HG02571 (cell line): ENCODE measurements around the gene CWC22.
A peak's percentile ranks its signal among the peaks of the same experiment; 100 is the strongest.

ENCODE experiments used
- ATAC-seq: cut with Tn5 transposase; IDR thresholded peaks from one replicate; pipeline ENCODE4 v1.9.1; 2021; ENCODE audit warnings: mild to moderate bottlenecking, moderate library complexity; ENCODE audit not compliant: unreplicated experiment

Gene CWC22

DNA sequence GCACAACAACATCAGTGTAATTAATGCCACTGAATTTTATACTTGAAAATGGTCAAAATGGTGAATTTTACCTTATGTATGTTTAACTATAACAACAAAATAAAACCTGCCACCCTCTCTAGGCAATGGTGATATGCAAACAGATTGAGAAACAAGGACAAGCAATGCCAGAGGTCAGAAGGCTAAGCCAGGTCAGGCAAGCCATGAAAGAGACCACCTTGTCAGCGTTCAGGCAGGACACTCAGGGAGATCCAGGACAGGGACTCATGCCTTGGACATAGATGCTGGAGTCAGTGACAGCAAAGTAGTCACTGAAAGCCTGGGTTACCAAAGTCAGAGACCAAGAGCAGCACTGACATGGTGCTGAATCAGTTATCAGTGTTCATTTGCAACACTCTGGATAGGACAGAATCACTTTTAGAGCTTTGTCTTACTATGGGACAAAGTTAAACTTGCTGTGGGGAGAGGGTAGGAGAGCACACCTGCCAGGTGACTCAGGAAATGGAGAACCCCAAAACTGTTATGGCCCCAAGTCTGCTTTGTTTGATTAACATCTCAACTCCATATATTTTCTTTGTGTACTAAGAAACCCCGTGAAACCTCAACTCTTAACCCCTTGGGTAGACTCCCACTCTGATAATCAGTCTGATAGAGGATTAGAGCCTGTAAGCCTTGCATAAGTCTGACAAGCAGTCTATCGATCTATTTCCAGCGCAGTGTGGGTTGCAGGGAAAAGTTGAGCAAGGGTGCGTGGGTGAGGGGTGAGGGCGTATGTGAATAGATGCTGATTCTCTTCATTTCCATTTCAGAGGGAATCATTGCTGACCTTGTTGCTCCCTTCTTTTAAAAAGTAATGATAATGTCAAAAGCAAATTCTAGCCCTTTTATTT lies 97.0 kb downstream of the CWC22 start:
- no peak for ATAC-seq

DNA sequence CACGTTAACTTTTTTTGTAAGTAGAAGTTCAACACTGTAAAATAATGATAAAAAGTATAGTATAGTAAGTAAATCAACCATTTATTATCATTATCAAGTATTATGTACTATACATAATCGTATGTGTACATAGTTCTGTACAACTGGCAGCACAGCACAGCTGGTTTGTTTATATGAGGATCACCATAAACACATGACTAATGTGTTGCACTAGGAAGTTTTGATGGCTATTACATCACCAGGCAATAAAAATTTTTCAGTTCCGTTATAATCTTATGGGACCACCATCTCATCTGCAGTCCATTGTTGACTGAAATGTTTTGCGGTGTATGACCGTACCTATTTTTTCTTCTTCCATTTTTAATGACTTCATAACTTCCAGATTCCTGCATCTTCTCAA lies 106.4 kb downstream of the CWC22 start:
- ATAC-seq: no peak

DNA sequence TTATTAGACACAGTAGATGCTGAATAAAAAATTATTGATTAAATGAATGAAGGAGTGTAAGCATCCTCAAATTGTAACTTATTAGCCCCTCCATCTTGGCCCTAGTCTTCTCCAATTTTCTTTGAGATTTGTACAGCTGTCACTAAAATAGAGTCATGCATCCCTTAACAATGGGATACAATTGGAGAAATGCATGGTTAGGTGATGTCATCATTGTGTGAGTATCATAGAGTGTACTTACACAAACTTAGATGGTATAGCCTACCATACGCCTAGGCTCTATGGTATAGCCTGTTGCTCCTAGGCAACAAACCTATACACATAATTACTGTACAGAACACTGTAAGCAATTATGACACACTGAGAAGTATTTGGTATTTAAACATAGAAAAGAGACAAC lies 107.4 kb downstream of the CWC22 start:
- no peak for ATAC-seq

DNA sequence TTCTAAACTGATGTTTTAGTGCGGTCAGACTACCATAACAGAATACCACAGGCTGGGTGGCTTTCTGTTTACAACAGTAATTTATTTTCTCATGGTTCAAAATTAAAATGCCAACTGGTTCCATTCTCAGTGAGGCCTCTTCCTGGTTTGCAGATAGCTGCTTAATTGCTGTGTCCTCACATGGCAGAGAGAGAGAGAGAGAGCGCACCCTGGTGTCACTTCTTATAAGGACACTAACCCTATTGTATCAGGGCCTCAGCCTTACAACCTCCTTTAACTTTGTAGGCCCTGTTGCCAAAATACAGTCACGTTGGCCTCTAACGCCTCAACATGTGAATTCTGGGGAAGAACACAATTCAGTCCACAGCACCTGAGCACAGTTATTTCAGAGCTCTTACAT lies 108.2 kb downstream of the CWC22 start:
- peak; percentile 49 for ATAC-seq
